ENCODE measurements around the gene ZNF467.

Gene ZNF467

GRCh38 chr7:149773446-149774236 is at the start of gene ZNF467:
TSS of gene ZNF467 (minus strand) at chr7:149773588. CDS start at chr7:149771032, 2,556 bp downstream.
- DNase-seq, result peak; percentile 7

DNA sequence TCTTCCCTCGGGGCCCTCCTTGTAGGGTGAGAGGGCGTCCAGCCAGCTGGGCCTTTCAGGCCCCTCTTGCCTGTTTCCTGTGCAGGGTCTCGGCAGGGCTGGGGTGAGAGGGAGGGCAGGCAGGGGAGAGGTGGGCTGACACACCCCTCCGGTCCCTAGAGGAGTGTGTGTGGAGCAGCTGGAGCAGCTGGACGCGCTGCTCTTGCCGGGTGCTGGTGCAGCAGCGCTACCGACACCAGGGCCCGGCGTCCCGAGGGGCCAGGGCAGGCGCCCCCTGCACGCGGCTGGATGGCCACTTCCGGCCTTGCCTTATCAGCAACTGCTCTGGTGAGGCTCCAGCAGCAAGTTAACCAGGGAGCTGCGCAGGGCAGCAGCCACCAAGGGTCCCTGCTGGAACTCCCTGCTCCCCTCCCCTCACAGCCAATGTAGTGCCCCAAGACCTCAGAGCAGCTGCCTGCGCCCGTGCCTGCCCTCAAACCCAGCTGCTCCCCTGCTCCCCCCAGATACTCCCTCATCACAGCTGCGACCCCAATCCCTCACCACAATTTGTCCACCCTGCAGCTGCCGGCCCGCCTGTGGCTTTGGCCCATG is 49.1 kb upstream of the ZNF467 start:
- DNase-seq, result no peak

DNA sequence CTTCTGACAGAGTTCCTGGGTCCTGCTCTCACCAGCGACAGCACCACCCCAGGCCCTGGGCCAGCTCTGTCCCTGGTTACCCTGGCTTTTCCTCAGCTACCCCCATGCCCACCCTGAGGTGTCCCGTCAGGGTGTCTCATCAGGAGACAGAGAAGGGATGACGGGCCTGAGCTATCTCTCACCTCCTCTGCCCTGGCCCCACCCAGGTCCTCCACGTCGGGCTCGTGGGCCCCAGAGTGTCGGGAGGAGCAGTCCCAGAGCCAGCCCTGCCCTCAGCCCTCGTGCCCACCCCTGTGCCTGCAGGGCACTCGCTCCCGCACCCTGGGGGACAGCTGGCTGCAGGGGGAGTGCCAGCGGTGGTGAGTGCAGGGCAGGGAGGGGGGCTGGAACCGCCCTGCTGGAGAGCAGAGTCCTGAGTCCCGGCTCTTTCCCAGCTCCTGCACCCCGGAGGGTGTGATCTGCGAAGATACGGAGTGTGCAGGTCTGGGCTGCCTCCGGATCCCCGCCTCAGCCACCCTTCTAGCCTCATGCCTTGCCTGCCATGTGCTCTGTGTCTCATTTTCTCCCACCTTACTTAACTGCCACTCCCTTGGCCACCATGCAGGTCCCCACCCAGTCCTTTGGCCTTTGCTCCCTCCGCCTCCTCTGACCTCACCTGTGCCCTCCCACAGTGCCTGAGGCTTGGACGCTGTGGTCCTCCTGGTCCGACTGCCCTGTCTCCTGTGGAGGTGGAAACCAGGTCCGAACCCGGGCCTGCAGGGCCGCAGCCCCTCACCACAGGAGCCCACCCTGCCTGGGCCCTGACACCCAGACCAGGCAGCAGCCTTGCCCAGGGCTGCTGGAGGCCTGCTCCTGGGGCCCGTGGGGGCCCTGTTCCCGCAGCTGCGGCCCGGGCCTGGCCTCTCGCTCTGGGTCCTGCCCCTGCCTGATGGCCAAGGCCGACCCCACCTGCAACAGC is 48.1 kb upstream of the ZNF467 start:
- DNase-seq, result no peak

DNA sequence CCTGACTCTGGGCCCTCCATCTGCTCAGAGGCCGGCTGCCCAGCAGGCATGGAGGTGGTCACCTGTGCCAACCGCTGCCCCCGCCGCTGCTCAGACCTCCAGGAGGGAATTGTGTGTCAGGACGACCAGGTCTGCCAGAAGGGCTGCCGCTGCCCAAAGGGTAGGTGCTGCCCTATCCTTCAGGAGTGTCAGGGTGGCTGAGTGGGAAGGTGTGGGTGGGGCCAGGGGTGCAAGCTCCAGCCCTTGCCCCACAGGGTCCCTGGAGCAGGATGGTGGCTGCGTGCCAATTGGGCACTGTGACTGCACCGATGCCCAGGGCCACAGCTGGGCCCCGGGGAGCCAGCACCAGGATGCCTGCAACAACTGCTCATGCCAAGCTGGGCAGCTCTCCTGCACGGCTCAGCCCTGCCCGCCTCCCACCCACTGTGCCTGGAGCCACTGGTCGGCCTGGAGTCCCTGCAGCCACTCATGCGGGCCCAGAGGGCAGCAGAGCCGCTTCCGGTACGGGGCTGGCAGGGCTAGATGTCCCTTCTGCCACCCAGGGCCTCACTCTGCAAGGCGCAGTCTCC is 47.3 kb upstream of the ZNF467 start:
- no peak for DNase-seq

- no peak for DNase-seq
Observed at GRCh38 chr7:149819961-149820340, 46.6 kb upstream of the ZNF467 start.

DNA sequence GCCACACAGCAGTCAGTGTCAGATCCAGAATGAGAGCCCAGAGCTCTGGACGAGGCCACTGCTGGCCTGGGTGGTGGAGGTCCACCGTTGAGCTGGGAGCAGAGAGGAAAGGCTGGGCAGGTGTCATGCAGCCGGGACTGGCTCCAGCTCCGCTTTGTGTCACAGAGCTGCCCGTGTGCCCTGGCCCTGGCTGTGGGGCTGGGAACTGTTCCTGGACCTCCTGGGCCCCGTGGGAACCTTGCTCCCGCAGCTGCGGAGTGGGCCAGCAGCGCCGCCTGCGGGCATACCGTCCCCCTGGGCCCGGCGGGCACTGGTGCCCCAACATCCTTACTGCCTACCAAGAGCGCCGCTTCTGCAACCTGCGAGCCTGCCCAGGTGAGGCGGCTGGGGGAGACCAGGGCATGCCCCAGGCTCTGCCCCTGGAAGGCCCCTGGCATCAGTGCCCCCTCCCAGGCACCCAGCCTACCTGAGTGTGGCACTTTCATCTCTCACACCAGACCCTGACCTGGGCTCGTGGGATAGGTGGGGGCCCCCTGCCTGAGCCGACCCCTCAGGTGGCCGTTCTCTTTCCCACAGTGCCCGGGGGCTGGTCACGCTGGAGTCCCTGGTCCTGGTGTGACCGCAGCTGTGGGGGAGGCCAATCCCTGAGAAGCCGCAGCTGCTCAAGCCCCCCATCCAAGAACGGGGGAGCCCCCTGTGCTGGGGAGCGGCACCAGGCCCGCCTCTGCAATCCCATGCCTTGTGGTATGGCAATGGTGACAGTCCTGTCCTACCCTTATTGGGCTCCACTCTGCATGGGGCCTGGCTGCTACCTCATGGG is 46.0 kb upstream of the ZNF467 start:
- no peak for DNase-seq

DNA sequence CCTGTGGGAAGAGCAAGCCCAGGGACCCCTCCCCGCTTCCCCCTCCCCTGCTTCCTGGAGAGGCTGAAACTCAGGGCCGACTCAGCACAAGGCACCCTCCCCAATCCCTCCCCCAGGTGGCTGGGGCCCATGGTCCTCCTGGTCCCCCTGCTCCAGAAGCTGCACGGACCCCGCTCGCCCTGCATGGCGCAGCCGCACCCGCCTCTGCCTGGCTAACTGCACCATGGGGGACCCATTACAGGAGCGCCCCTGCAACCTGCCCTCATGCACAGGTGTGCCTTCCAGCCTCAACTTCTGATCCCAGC is 45.1 kb upstream of the ZNF467 start:
- no peak for DNase-seq

DNA sequence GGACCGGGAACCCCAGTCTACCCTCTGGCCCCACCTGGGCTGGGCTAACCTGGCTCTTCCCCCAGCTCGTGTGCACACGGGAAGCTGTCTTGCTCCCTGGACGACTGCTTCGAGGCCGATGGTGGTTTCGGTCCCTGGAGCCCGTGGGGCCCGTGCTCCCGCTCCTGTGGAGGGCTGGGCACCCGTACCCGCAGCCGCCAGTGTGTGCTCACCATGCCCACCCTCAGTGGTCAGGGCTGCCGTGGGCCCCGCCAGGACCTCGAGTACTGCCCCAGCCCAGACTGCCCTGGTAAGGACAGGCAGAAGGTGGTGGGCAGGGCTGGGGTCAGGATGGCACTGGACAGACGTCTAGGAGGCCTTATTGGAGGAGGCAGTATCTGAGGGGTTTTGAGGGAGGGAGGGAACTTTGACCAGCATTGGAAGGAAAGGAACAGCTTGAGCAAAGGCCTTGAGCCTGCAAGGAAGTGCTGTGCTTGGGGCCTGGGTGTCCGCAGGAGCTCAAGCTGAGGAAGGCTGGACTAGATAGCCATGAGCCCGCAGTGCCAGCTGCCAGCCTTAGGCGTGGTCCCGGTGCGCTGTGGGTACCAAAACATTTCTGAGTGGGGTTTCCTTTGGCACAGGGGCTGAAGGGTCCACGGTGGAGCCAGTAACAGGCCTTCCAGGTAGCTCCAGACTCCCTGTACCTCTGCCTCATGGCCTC is 44.6 kb upstream of the ZNF467 start:
- no peak for DNase-seq

- no peak for DNase-seq
Observed at GRCh38 chr7:149817301-149817771, 43.9 kb upstream of the ZNF467 start.

DNA sequence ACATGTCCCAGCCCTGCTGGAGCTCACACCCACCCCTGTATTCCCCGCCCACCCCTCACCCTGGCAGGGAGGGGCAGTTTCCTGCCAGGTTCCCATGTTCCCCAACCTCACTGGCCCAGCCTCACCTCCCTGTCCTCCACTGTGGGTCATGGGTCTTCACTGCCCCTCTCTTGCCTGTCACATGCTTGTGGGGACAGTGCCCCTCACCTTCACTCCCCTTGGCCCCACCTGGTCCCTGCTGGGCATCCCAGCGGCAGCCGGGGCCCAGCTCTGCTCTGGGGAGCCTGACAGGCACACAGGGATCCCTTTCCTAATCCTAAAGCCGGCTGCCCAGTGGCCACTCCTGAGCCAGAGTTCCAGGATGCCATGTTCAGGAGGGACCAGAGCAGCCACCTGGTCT is 43.4 kb upstream of the ZNF467 start:
- no peak for DNase-seq

DNA sequence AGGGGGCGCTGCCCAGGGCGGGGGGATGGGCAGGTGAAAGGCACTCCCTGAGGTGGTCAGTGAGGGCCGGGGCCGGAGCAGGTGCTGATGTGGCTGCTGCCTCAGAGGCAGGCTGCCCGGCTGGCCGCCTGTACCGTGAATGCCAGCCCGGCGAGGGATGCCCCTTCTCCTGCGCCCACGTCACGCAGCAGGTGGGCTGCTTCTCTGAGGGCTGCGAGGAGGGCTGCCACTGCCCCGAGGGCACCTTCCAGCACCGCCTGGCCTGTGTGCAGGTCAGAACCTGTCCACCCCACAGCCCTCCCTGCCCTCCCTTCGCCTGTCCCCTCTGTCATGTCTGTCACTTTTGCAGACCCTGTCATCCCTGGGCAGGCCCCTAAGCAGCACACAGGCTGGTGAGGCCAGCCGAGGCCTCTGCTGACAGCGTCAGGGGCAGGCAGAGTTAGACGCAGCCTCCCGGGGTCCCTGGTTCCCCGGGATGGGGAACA is 42.9 kb upstream of the ZNF467 start:
- no peak for DNase-seq

- no peak for DNase-seq
Observed at GRCh38 chr7:149815661-149816266, 42.4 kb upstream of the ZNF467 start.

DNA sequence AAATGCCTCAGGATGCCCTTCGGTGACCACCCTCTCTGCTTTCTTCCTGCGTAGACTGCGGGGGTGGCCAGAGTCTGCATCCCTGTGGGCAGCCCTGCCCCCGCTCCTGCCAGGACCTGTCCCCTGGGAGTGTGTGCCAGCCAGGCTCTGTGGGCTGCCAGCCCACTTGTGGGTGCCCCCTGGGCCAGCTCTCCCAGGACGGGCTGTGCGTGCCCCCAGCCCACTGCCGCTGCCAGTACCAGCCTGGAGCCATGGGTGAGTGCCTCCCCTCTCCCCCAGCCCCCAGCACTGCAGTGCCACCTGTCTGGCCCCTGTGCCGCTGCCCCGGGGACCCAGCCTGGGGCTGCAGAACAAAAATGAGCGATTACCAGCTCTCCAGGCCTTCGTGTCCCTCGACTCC is 41.7 kb upstream of the ZNF467 start:
- DNase-seq, result no peak

DNA sequence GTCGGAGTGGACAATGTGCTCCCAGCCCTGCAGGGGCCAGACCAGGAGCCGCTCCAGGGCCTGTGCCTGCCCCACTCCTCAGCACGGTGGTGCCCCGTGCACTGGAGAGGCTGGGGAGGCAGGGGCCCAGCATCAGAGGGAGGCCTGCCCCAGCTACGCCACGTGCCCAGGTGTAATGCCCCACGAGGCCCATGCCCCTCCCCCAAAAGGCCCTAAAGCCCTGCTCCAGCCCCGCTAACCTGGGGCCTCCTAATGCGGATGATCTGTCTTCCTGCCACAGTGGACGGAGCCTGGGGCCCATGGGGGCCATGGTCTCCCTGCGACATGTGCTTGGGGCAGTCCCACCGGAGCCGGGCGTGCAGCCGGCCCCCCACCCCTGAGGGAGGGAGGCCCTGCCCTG is 41.1 kb upstream of the ZNF467 start:
- DNase-seq, result no peak

DNA sequence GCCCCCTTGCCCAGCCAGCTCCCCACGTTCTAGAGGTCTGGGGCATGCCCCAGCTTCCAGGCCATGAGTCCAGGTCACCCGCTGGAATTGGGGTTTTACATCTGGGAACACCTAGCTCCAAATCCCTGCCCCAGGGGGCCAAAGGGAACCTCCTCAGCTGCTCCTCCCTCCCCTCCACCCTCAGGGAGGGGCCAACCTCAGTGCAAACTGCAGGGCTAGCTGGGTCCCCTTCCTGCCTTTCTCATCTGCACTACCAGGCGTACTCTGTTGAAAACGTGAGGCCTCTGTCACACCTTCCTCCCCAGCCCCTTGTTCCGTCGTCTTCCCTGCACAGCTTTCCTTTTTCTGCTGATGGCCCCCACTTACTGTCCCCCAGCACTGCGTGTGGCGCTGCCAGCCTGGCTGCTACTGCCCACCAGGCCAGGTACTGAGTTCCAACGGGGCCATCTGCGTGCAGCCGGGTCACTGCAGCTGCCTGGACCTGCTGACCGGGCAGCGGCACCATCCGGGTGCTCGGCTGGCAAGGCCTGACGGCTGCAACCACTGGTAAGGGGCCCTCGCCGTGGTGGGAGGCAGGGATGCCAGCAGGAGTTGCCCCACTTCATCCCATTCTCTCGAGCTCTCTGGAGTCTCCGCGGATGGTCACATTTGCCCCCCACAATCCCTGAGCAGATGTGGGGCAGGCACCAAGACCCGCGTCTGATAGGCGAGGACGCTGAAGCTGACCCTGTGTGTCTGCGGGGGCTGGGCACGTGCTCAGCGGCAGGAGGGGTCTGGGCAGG is 40.1 kb upstream of the ZNF467 start:
- no peak for DNase-seq

GRCh38 chr7:149811831-149812490 is 38.6 kb upstream of the ZNF467 start:
- no peak for DNase-seq

DNA sequence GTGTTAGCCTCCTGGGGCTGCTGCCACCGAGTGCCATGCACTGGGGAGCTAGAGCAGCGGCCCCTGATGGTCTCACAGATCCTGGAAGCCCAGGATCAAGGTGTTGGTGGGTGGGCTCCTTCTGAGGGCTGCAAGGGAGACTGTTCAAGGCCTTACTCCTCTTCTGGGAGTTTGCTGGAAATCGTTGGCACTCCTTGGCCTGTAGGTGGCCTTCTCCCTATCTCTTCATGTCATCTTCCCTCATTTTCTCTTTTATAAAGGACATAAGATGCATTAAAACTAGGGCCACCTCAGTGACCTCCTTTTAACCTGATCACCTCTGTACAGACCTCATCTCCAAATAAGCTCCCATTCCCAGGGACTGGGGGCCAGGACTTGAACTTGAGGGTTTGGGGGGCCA is 37.8 kb upstream of the ZNF467 start:
- no peak for DNase-seq

- no peak for DNase-seq
Observed at GRCh38 chr7:149809215-149809614, 35.8 kb upstream of the ZNF467 start.

- no peak for DNase-seq
Observed at GRCh38 chr7:149808311-149808710, 34.9 kb upstream of the ZNF467 start.

DNA sequence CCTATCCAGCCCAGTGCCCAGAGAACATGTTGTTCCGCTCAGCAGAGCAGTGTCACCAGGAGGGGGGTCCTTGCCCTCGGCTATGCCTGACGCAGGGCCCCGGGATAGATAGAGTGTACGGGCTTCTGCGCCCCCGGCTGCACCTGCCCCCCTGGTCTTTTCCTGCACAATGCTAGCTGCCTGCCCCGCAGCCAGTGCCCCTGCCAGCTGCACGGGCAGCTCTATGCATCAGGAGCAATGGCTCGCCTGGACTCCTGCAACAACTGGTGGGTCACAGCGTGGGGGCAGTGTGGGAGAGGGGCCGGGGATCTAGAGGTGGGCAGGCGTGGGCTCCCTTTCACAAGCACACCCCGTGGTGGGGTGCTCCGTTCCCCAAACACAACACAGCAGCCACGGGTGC is 33.3 kb upstream of the ZNF467 start:
- no peak for DNase-seq

All from DMS79 treated with DMSO at 0.1 percent for 48 hours (cell line).